Erythroblast (primary cell): ENCODE data around the gene MSRB3.

Source experiments
- GATA1 ChIP-seq: IDR thresholded peaks from 2 replicates; pipeline ENCODE4 v1.6.1; 2011; ENCODE audit warnings: low read depth, mild to moderate bottlenecking, control low read depth, low read length, moderate library complexity
- POLR2A ChIP-seq: IDR thresholded peaks from 2 replicates; pipeline ENCODE4 v1.6.1; 2011; ENCODE audit warnings: mild to moderate bottlenecking, low read length

- TF ChIP-seq POLR2A (no peak), GATA1 (no peak)
Observed at GRCh38 chr12:65501093-65501621, 222.7 kb downstream of the MSRB3 start.
